RWPE2 (cell line): ENCODE results near the gene HLA-DMB.

Source experiments
- ATAC-seq: fragments of 200-7000 bp; cut with Tn5 transposase; 3 replicates; pipeline ENCODE4 v1.9.1; 2021; ENCODE audit warnings: low read depth
- DNase-seq: peaks from one replicate; pipeline ENCODE4 v3.0.0-alpha.2; 2020; ENCODE audit warnings: low spot score
- H3K27ac ChIP-seq: fragments of 450-650 bp; 2 replicates; pipeline ENCODE4 v1.5.1; 2017; ENCODE audit warnings: mild to moderate bottlenecking; ENCODE audit not compliant: poor library complexity, severe bottlenecking
- H3K27me3 ChIP-seq: fragments of 250-450 bp; sonication (Bioruptor Pico); 2 replicates; pipeline ENCODE4 v1.5.1; 2021; ENCODE audit warnings: mild to moderate bottlenecking, moderate library complexity; ENCODE audit not compliant: insufficient read depth, poor library complexity, severe bottlenecking
- H3K36me3 ChIP-seq: fragments of 250-450 bp; sonication (Bioruptor Pico); 2 replicates; pipeline ENCODE4 v1.5.1; 2020; ENCODE audit warnings: low read depth, mild to moderate bottlenecking, moderate library complexity
- H3K4me1 ChIP-seq: fragments of 250-450 bp; sonication (Bioruptor Pico); 2 replicates; pipeline ENCODE4 v1.5.1; 2021; ENCODE audit warnings: mild to moderate bottlenecking, moderate library complexity; ENCODE audit not compliant: insufficient read depth, poor library complexity, severe bottlenecking
- H3K4me3 ChIP-seq: fragments of 250-450 bp; sonication (Bioruptor Pico); 2 replicates; pipeline ENCODE4 v1.5.1; 2021; ENCODE audit warnings: mild to moderate bottlenecking, moderate library complexity; ENCODE audit not compliant: severe bottlenecking
- H3K9me3 ChIP-seq: fragments of 250-450 bp; sonication (Bioruptor Pico); 2 replicates; pipeline ENCODE4 v1.5.1; 2021; ENCODE audit warnings: mild to moderate bottlenecking, moderate library complexity; ENCODE audit not compliant: severe bottlenecking
- CTCF ChIP-seq: fragments of 450-650 bp; IDR thresholded peaks from one replicate; pipeline ENCODE4 v1.5.1; 2017; ENCODE audit warnings: mild to moderate bottlenecking, moderate library complexity; ENCODE audit not compliant: poor library complexity, severe bottlenecking

The HLA-DMB gene

DNA sequence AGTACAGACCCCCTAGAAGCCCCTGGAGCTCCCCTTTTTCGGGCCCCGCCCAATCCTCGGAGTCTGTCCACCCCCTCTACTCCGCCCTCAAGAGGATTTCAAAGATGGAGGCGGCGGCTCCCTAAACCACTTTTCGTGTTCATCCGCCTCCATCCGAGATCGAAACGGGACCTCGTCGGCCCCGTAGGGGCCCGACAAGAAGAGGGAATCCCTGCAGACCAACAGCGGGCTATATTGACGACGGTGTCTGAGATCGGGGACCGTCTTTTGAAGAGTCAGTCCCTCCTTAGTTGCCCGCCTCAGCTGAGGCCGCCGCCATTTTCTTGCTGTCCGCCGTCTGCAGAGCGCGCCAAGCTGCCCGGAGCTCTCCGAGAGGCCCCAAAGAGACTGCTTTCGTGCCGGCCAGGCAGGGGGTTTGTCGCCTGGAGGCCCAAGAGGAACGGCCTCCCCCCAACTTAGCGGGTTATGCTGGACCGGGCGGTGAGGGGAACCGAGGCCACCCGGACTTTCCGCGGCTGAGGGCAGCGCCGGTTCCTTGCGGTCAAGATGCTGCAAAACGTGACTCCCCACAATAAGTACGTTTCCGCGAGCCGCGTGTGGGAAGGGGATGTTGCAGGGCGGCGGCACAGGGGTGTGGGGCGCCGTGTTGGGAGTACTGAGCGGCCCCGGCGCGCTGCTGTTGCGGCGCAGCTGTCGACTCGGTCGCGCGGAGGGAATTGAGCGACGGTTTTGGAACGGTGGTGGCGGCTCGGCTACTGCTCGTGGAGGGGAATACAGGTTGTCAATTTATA lies 31.7 kb upstream of the HLA-DMB start:
- no peak for DNase-seq

GRCh38 chr6:32971581-32972352 lies 30.9 kb upstream of the HLA-DMB start:
- peak overlapping the region; percentile 60 for H3K4me3 ChIP-seq
- TF ChIP-seq CTCF: no peak
- peak; percentile 99 for DNase-seq
- peak; percentile 73 for ATAC-seq
- H3K9me3 ChIP-seq: no peaks in the 10 kb centered on the region
- no peaks in the 10 kb centered on the region for H3K27me3 ChIP-seq
- peaks cover 61% of the 10 kb centered on the region for H3K36me3 ChIP-seq
- no peaks in the 10 kb centered on the region for H3K4me1 ChIP-seq
- H3K27ac ChIP-seq: peak overlapping the region; percentile 99

More for the DNA sequence above, 31.7 kb upstream of the HLA-DMB start:
- no peaks in the 10 kb centered on the region for H3K9me3 ChIP-seq
- ATAC-seq: no peak
- peaks cover 68% of the 10 kb centered on the region for H3K36me3 ChIP-seq
- H3K4me1 ChIP-seq: no peaks in the 10 kb centered on the region
- H3K27me3 ChIP-seq: no peaks in the 10 kb centered on the region
- H3K27ac ChIP-seq: peak overlapping the region; percentile 99
- H3K4me3 ChIP-seq: peak overlapping the region; percentile 60
- no peak for TF ChIP-seq CTCF

DNA sequence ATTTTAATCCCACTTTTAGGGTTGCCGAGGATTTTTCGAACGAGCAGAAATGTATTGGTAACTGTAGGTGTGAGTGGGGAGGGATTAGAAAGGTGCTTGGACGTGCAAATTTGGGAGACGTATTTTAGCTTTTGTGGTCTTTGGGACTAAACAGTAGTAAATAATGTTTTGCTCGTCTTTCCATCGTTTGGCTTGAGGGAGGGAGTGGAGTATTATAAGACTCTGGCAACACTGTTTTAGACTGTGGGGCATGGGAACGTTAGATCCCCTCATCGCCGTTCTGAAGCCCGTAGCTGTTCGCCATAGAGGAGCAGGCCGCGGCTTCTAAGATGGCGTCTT lies 30.4 kb upstream of the HLA-DMB start:
- H3K36me3 ChIP-seq: peaks cover 55% of the 10 kb centered on the region
- DNase-seq (no peak), ATAC-seq (no peak)
- peak overlapping the region; percentile 99 for H3K27ac ChIP-seq
- H3K4me3 ChIP-seq: peak overlapping the region; percentile 54
- no peaks in the 10 kb centered on the region for H3K4me1 ChIP-seq
- H3K9me3 ChIP-seq: no peaks in the 10 kb centered on the region
- no peaks in the 10 kb centered on the region for H3K27me3 ChIP-seq
- no peak for TF ChIP-seq CTCF

DNA sequence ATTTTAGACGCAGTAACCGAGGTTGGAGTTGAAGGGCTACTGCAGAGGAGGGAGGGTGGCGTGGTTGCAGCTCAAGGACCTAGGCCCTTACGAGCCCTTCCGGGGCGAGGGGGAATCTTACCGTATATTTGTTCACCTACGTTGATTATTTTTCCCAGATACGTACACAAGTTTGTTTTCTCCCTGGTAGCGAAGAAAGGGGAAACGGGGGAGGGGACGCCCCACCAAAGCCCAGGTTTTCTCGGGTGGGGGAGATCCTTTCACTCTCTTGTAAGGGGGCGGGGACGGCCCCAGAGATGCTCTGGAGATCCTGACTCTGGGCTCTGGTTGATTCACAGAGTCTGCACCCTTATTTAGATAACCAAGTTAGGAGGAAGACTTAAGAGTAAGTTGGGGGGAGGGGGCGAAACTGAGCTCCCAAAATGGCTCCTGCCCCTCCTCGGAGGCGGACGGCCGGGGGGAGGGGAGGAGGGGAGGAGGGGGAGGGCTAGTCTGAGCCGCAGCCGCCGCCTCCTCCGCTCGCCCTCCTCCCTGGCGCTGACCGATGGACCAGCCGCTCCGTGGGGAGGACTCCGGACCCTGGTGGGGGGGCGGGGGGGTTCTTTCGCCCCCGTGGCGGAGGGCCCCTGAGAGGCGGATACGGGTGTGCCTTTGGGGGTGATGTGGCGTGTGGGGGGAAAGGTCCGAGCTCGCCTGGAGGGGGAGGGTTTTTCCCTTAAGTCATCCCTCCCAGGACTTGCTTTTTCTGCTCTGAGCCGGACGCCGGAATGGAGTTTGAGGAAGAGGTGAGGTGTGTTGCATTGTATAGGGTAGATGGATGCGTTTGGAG lies 29.8 kb upstream of the HLA-DMB start:
- DNase-seq (peak; percentile 81), ATAC-seq (0 out of 3 replicates have a peak, but pooled peaks have one; percentile 1)
- TF ChIP-seq CTCF: no peak
- no peaks in the 10 kb centered on the region for H3K4me1 ChIP-seq
- H3K4me3 ChIP-seq: peak overlapping the region; percentile 54
- no peaks in the 10 kb centered on the region for H3K9me3 ChIP-seq
- H3K27me3 ChIP-seq: no peaks in the 10 kb centered on the region
- H3K36me3 ChIP-seq: peaks cover 49% of the 10 kb centered on the region
- H3K27ac ChIP-seq: peak overlapping the region; percentile 99
